Measurements from ENCODE around the gene YY2.
"Not testable (repeated sequence)": the region's sequence is repeated elsewhere in the genome, so short reads cannot be mapped to it uniquely, and the experiment has no call there.

YY2 gene

DNA sequence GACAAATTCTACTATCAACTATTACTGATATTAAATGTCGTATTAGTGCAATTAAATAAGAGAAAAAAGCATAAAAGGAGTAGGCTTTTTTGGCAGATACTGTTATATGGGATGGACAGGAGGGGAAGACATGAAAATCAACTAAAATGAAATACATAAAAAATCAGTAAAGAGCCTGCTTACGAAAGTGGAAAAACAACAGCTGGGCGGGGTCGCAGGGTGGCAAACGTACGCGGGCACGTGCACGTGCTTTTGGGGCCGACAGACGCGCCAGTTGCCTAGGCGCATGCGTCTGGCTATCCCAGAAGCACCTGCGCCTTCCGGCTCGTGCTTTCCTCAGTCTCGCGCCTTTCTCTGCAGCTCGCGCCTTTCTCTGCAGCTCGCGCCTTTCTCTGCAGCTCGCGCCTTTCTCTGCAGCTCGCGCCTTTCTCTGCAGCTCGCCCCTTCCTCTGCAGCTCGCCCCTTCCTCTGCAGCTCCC, at the start of gene YY2:
YY2 (plus strand) TSS at position 51 of the 479 bp plus-strand sequence. CDS start 498 bp downstream, outside the sequence.
- no peak for DNase-seq (ENCODE audit: low read depth)

DNA sequence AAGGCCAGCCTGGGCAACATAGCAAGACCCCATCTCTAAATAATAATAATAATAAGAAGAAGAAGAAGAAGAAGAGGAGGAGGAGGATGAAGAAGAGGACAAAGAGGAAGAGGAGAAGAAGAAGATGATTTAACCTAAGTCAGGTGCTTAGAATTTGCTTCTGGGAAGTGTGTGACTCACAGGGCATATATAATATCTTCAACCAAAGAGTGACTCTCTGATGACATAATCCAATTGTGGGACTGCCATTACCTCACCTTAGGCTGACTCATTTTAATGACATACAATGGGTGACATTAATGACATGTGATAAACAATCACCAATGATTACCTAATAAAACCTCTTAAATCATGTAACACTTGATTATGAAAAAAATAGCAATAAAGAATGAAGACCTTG, 49.1 kb upstream of the YY2 start:
- no peak for DNase-seq (ENCODE audit: low read depth)

DNA sequence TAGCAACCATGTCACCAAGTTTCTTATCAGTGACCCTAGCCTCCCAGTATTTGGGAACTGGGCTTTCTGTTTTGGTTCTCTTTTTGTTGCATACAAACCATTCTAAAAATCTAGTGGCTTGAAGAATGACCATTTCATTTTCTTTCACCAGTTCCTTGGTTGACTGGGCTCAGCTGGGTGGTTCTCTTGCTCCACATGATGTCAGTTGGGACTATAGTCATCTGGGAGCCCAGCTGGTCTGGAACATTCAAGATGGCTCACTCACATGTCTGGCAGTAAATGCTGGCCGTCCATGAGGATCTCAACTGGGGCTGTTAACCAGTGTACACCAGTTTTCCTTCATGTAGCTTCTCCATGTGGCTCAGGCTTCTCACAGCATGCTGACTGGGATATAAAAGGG, 44.0 kb upstream of the YY2 start:
- no peak for DNase-seq (ENCODE audit: low read depth)

DNA sequence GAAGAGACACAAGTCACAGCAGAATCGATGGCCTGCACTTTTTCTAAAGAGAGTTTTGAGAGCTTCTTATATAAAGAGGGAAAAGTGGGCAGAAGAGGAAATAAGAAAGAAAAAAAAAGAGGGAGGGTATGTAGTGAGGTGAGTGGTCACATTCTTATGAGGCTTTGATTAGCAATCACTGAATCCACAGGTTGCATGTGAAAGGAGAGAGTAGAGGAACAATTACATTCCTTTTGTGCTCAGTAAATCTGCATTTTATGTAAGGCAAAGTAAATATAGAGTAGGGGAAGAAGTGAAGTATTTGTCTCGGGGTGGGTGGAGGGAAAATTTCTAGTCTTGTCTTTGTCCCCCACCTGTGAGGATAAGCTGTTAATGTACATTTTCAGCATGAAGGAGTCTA, 43.2 kb upstream of the YY2 start:
- no peak for DNase-seq (ENCODE audit: low read depth)

DNA sequence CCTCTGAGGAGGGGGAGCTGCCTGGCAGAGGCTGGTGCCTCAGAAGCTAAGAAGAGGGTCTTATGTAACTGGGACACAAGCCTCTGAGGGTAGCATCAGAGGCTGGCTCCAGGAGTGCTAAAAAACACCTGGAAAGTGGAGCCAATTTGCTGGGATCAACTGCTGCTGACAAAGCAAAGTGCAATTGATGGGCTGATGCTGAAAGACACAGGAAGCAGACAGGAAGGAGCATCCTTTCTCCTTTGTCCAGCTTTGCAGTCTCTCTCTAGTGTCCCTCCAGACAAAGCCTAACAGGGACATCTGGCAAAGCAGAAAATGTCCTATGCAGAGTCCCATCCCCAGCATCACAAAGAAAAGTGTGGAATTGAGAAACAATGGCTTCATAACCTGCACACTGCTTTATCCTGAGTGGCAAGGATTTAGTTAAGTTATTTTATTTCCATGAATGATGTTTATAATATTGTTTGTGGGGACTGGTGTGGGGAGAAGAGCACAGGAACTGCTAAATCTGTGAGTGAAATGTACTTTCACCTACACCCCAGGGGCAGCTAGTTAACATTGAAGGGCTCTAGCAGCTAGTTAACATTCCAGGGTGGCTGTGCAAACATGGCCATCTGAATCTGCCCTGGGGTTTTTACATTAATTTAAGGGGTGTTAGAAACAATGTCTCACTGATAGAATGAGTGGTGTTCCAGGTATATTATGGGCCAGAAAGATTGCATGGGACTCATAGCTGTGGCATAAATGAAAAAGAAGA, 42.0 kb upstream of the YY2 start:
- no peak for DNase-seq (ENCODE audit: low read depth)

DNA sequence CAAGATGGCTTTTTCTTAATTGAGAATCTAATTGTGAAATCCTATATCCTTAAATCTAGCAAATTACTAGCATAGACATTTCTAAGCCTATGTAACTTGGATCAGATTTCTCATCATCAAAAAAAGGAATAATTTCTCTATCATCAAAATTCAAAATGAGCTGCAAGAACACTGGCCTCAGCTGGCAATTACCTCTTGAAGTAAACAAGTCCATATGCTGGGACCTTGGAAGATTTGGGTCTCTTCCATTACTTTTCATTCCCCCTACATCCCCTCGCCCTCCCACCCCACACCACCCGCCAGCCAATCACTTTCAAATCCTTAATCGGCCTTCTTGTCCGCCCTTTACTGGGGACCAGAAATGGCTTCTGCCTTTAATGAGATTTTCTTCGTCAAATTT, 39.7 kb upstream of the YY2 start:
- no peak for DNase-seq (ENCODE audit: low read depth)

DNA sequence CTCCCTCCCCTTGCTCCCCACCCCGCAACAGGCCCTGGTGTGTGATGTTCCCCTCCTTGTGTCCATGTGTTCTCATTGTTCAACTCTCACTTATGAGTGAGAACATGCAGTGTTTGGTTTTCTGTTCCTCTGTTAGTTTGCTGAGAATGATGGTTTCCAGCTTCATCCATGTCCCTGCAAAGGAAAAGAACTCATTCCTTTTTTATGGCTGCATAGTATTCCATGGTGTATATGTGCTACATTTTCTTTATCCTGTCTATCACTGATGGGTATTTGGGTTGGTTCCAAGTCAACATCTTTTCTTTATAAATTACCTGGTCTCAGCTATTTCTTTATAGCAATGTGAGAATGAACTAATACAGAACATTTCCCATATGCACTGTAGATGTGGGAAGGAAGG, 35.6 kb upstream of the YY2 start:
- not testable (repeated sequence) for DNase-seq (ENCODE audit: low read depth)

DNA sequence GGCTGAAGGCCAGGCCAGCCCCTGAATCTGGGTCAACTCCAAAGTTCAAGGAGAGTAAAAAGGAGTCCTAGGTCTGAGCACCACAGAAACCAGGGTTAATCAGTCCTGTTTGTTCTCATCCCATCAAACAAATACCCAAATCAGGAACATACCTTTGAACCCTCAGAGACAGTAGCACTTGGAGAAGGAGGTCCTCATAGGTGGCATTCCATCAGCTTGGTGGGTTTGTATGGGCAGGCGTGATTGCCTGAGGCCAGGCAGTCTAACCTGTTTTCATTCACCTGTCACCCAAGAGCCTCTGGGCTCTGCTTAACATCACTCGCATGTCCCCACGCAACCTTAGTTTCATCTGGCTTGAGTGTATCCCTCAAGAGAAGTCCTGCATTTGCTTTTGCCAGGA, 33.9 kb upstream of the YY2 start:
- DNase-seq (ENCODE audit: low read depth), result no peak

DNA sequence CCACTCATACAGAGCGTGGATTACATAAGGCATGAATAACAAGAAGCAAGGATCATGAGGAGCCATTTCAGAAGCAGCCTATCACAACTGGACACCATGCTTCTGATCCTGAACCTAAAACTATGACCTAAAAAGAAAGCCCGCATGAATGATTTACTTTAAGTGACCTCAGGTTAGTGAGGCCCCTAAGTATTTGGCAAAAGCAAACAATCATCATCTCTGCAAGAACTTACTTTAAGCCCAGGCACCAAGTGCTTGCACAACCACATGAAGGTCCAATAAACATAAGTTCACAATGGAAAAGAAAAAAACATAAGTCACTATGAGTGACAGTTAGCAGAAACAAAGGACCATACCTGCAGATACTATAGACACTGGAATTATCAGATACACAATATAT, 24.3 kb upstream of the YY2 start:
- DNase-seq (ENCODE audit: low read depth), result no peak

DNA sequence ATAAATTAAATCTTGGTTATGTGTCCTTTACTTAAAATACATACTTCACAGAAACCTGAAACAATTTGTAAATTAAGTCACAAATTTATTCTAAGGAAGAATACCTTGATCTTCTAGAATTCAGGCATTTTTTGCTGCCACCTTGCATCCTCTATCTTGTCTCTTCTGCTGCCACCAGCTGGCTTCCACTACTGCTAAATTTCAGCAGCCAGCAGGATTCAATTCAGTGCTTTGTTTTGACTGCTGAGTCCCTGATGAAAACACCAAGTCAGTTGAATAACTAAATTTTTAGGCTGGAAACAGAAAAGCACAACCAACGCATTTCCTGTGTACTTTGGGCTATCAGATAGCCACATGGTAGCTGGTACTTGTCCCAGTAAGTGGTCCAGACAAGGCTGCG, 18.7 kb upstream of the YY2 start:
- DNase-seq (ENCODE audit: low read depth), result no peak

DNA sequence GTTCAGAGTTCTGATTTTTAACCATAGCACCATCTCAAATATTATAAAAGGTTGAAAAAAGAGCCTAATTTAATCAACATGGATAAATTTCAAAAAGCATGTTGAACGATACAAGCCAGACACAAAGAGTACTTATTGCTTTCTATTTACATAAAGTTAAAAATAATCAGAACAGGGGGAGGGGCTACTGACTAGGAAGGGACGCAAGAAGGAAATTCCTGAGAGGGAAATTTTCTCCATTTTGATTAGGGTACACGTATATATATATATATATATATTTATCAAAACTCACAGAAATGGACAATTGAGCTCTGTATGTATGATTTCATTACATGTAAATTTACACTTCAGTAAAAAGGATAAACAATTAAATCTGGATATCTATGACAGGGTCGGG, 16.9 kb upstream of the YY2 start:
- no peak for DNase-seq (ENCODE audit: low read depth)

DNA sequence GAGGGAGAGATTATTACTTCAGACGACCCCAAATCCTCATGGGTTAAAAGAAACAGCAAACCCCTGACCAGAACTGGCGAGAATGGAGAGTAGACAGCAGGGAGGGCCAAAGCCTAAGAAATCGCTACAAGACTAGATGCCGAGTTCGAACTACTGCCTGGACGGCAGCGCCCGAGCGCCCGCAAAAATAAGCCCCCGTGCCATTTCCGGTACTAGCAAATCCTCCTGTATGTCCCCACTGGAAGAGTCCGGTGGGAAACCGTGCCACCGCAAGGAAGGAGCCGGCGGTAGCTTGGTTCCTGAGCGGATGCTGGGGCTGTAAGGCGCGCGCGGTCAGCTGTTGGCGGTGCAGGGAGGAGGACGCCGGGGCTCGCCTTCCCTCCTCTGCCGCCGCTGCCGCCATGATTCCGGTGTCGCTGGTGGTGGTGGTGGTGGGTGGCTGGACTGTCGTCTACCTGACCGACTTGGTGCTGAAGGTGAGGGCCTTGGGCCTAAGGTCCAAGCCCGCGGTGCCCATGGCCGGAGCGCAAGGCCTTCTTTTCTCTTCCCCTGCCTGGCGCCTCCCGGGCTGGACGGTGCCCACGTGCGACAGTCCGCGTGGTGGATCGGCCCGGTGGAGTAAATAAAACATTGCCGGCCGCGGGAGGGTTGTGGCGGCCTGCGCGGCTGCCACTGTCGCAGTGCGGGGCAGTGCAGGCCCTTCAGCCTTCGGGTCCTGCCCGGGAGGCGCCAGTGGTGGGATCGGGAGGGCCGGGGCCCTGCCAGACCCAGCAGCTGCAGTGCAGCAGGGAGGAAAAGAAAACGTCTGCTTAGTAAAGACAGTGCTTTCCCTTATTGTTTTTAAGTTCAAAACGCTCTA, 16.2 kb upstream of the YY2 start, which contains the start of gene MBTPS2:
MBTPS2 (plus strand) TSS at position 284 of the 859 bp plus-strand sequence; CDS start at position 402, 118 bp downstream.
- peak; percentile 62 for DNase-seq (ENCODE audit: low read depth)

DNA sequence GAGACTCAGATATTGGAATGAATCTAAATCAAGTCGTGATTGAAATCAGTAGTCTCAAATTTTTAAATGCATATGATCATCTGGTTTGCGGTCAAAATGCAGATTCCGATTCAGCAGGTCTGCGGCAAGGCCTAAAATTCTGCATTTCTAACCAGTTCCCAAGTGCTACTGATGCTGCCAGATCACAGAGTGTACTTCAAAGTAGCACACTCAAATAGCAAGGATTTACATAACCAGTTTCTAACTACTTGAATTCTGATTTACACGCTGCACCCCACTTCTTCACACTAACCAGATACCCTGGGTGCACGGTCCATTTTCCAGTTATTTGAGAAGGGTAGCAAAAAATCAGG, 15.6 kb upstream of the YY2 start:
- no peak for DNase-seq (ENCODE audit: low read depth)

DNA sequence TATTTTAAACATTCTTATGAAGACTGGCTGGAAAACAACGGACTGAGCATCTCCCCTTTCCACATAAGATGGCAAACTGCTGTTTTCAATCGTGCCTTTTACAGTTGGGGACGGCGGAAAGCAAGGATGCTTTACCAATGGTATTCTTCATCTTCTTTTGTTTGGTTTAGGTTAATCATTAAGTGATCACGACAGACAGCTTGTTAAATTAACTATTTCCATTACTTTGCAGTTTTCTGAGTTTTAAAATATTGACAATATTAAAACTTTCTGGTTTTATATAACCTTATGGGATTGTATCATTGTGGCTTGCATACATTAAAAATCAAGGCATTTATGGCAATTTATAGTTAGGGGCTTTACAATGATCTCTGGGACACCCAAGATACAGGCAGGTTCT, 12.6 kb upstream of the YY2 start:
- no peak for DNase-seq (ENCODE audit: low read depth)

DNA sequence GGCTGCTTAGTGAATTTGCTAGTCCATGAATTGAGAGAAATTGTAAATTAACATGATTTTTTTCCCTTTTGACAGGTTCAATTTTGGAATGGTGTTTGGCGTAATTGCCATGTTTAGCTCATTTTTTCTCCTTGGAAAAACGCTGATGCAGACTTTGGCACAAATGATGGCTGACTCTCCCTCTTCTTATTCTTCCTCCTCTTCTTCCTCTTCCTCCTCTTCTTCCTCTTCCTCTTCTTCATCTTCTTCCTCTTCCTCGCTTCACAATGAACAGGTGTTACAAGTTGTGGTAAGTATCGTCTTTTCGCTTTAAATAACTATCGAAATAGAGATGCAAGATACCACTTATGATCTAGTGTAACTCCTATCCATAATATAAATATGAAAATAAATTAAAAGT, 10.7 kb upstream of the YY2 start:
- no peak for DNase-seq (ENCODE audit: low read depth)

DNA sequence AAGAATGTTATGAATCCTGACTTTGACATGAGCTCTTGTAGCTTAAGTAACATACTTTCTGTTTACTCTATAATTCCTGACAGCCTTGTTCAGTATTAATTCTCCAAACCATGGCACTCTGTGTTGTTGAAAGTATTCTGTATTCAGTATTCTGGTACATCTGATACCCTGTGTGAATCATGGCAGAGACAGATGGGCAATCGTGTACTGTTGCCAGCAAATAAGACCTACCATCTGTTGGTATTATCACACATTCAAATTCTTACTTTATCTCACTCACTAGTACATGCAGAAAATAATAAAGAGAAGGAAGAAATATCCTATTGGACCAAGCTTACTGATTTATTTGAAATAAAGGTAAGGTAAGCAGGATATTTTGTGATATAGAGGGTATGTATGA, 8.4 kb upstream of the YY2 start:
- DNase-seq (ENCODE audit: low read depth), result no peak

DNA sequence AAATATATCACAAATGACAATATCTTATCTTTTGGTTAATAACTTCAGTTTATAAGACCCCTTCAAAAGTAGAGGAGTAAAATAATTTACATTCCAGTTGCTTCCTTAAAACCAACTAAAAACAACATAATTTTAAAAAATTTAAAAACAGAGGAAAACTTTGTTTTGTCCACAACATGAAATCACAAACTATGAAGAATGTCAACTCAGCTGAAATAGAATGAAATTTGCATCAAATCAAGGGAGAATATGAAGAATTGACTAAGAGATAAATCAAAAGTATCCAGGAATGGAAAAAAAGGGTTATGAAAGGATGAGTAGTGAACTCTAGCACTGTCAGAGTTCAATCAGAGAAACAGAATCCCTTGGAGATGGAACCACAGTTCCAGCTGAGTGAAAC, 2.2 kb upstream of the YY2 start:
- DNase-seq (ENCODE audit: low read depth), result no peak

DNA sequence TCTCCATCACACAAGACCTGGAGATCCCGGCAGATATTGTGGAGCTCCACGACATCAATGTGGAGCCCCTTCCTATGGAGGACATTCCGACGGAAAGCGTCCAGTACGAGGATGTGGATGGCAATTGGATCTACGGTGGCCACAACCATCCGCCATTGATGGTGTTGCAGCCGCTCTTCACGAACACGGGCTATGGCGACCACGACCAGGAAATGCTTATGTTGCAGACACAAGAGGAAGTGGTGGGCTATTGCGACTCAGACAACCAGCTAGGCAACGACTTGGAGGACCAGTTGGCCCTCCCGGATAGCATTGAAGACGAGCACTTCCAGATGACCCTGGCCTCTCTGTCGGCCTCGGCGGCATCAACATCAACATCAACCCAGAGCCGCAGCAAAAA, 717 bp downstream of the YY2 start:
- DNase-seq (ENCODE audit: low read depth), result no peak

DNA sequence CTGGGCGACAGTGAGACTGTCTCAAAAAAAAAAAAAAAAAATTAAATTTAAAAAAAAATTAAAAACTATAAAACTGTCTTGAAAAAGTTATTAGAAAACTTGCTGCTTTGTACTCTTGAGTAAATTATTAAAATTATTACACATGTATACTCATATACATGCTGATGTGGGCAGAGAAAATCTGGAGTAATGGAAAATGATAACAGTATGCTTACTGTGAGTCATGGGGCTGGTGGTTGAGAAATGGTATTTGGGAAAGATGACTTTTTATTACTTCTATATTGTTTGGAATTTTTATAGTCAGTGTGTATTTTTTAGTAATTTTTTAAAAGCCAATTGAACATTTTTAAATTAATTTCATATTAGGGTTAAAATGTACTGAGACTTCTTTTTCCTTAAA, 7.5 kb downstream of the YY2 start:
- no peak for DNase-seq (ENCODE audit: low read depth)

DNA sequence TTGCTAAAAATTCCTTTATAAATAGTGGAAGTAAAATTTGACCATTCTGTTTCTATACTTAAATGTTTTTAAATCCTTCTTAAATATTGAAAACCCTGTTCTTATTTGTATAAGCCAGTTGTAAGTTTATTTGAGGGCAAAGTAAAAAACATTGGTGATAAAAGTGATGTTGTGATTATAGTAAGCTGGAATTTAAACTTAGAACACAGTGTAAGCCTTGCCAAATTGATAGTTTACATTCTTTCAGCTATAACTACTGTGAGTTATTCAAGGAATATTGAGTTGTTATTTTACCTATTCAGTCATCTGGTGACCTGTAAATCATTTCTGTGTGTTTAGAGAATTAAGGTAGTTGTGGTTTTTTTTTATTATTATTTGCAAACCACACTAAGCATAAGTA, 9.6 kb downstream of the YY2 start:
- DNase-seq (ENCODE audit: low read depth), result no peak

DNA sequence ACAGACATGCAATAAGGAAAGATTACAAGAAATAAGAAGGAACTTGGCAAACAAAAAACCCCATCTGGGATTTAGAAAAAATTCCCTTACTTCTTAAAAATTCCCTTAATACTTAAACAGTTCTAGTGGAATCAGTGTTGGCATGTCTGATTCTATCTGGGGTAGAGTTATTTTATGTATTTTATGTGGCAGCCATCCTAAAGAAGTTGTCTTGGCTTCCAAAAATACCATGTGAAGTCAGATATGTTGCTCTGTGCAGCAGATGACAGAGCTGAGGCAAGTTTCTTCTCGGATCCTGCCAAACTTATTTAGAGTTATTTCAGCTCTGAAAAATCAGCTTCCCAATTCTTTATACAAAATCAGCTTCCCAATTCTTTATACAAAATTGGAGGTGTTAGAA, 14.7 kb downstream of the YY2 start:
- no peak for DNase-seq (ENCODE audit: low read depth)

DNA sequence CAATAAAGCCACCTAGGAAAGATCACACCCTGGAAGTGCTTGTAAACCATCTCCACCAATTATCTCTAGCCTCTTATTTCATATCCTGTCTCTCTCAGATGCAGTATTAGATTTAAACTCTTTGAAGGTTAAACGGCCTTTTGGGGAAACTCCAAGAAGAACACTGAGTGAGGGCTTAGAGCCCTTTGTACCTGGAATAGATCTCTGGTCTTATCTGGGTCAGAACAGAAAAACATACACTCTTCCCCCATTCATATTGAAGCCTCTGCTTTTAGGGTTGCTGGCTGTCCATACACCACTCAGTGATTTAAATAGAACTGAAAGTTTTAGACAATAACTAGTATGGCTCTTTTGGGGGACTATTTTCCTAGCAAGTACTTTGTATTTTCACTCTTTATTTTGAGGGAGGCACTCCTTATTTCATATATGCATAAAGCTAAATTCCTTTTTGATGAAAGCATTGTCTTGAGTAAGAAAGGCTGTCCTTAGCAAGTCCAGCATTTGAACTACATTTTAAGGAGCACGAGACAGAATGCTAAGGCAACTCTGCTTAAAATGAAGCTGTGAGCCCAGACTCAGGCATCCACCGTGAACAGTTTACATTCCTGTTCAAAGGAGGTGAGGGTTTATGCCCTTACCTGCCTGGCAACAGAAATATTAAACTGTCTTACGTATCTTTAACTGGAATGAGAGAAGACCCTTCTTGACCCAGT, 17.4 kb downstream of the YY2 start:
- DNase-seq (ENCODE audit: low read depth), result no peak

DNA sequence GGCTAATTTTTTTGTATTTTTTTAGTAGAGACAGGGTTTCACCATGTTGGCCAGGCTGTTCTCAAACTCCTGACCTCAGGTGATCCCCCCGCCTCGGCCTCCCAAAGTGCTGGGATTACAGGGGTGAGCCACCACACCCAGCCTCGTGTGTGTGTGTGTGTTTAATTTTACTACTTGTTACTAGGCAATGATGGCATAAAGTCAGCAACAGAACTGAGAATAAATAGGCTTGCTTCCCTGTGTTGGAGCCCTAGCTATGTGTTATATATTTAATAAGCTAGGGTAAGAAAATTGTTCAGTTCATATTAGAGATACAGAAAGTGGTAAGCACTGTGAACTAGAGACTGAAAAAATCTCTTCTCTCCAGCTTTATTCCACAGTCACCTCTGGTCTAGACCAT, 18.4 kb downstream of the YY2 start:
- not testable (repeated sequence) for DNase-seq (ENCODE audit: low read depth)

Data from HS-27A (cell line).